Endodermal cell (in vitro differentiated cells): ENCODE measurements around the gene MBD3. TPM values are rescaled to one million over a fixed set of nuclear protein-coding genes. Genes with fewer than 3 reads are reported as not detected.

Source experiments
- DNase-seq: peaks from one replicate; pipeline ENCODE4 v3.0.0-alpha.2; 2017
- H3K27ac ChIP-seq: 2 replicates; pipeline ENCODE4 v1.5.1; 2013; ENCODE audit warnings: mild to moderate bottlenecking, low read depth, low read length, moderate library complexity
- H3K27me3 ChIP-seq: 2 replicates; pipeline ENCODE4 v1.6.1; 2013; ENCODE audit warnings: mild to moderate bottlenecking, low read length, moderate library complexity; ENCODE audit not compliant: insufficient read depth, control insufficient read depth, poor library complexity, severe bottlenecking
- H3K36me3 ChIP-seq: 2 replicates; pipeline ENCODE4 v1.7.0; 2013; ENCODE audit warnings: mild to moderate bottlenecking, low read length, moderate library complexity; ENCODE audit not compliant: control insufficient read depth, insufficient read depth
- H3K4me1 ChIP-seq: one replicate; pipeline ENCODE4 v1.7.0; 2013; ENCODE audit warnings: low read length; ENCODE audit not compliant: control insufficient read depth, insufficient read depth
- H3K4me3 ChIP-seq: 2 replicates; pipeline ENCODE4 v1.5.1; 2013; ENCODE audit warnings: mild to moderate bottlenecking, low read length, moderate library complexity
- H3K9ac ChIP-seq: 2 replicates; pipeline ENCODE4 v1.6.1; 2013; ENCODE audit warnings: mild to moderate bottlenecking, low read length, moderate library complexity; ENCODE audit not compliant: poor library complexity, severe bottlenecking; ENCODE audit errors: extremely low read depth
- H3K9me3 ChIP-seq: 2 replicates; pipeline ENCODE4 v1.6.1; 2013; ENCODE audit warnings: mild to moderate bottlenecking, low read length, moderate library complexity; ENCODE audit not compliant: control insufficient read depth
- H3K27ac Mint-ChIP-seq: 2 replicates; pipeline ENCODE4 v1.8.0; 2020; ENCODE audit warnings: mixed read lengths
- H3K27me3 Mint-ChIP-seq: 2 replicates; pipeline ENCODE4 v1.8.0; 2021; ENCODE audit warnings: mild to moderate bottlenecking, mixed read lengths; ENCODE audit not compliant: insufficient read depth
- H3K36me3 Mint-ChIP-seq: 2 replicates; pipeline ENCODE4 v1.8.0; 2020; ENCODE audit warnings: low read depth, mixed read lengths
- H3K4me1 Mint-ChIP-seq: 2 replicates; pipeline ENCODE4 v1.8.0; 2020; ENCODE audit warnings: mixed read lengths
- H3K4me3 Mint-ChIP-seq: 2 replicates; pipeline ENCODE4 v1.8.0; 2020; ENCODE audit warnings: mild to moderate bottlenecking, moderate library complexity, mixed read lengths
- H3K9me3 Mint-ChIP-seq: 2 replicates; pipeline ENCODE4 v1.8.0; 2020; ENCODE audit warnings: mild to moderate bottlenecking, mixed read lengths
- WGBS, 2 experiments: methylation state at CpG; one replicate each; pipeline versions ENCODE4 v1.1.5 to v1.1.7; 2013; ENCODE audit warnings: missing lambda C conversion rate in 2 of 2, mixed read lengths in 1 of 2; ENCODE audit not compliant: insufficient coverage in 1 of 2, insufficient read length in 1 of 2; 5-methylcytosine and 5-hydroxymethylcytosine counted together
- total RNA-seq, 2 donors: library from RNA; stranded (reverse); fragmentation: NEBNext Ultra II Directional in 1 of 2; extraction: Animal tissue kit (Norgen Biotek cat#: 25700) in 1 of 2; gene quantifications; 2 replicates in 1 of 2; 3 replicates in 1 of 2; pipeline ENCODE4 v1.2.1, GENCODE V29; 2021
- TF ChIP-seq, protein P1 (sequence below): fragments of 200-600 bp; sonication (generic); conservative IDR thresholded peaks from 2 replicates; pipeline ENCODE4 v1.5.0; 2021; ENCODE audit warnings: antibody characterized with exemption, mild to moderate bottlenecking

MBD3 gene
- total RNA-seq, 2 donors from 2014 or later = 108 TPM

DNA sequence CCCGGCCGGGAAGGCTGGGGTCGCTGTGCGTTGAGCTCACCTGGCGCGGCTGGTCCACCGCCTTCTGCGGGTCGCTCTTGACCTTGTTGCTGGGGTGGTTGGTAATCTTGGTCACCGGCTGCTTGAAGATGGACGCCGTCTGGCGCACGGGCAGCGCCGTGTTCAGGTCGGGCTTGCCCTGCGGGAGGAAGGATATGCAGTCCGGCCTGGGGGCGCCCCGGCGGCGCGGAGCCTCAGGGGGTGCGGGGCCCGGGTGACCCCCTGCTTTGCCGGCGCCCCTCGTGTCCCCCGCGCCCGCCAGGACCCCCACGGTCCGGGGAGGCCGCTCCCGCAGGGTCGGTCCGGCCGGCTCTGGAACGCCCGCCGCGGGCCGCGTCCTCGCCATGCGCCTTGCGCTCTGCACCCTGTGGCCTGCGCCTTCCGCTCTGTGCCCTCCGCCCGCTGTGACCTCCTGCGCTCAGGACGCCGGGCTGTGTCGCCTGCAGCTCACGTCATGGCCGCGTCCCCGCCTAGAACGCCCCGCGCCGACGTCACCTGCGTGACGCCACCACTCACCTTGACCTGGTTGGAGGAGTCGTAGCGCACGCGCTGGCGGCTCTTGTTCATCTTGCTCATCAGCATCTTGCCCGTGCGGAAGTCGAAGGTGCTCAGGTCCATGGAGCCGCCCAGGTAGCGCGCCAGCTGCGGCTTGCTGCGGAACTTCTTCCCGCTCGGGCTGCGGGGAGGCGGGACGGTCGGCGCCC lies 8.0 kb downstream of the MBD3 start:
- no peaks in the 10 kb centered on the region for H3K27me3 Mint-ChIP-seq
- Histone ChIP-seq H3K4me1 (no peaks in the 10 kb centered on the region), H3K36me3 (peaks cover 44% of the 10 kb centered on the region), H3K27me3 (no peaks in the 10 kb centered on the region), H3K27ac (no peak overlapping the region), H3K9me3 (no peaks in the 10 kb centered on the region), H3K9ac (no peak overlapping the region), H3K4me3 (no peak overlapping the region)
- 98% methylated on average over 58 to 87 of the region's 87 CpGs for WGBS, 2 experiments
- no peak for DNase-seq
- H3K4me3 Mint-ChIP-seq = no peak overlapping the region
- H3K27ac Mint-ChIP-seq = no peak overlapping the region
- no peaks in the 10 kb centered on the region for H3K9me3 Mint-ChIP-seq
- peaks cover 58% of the 10 kb centered on the region for H3K36me3 Mint-ChIP-seq
- TF ChIP-seq, protein P1, sequence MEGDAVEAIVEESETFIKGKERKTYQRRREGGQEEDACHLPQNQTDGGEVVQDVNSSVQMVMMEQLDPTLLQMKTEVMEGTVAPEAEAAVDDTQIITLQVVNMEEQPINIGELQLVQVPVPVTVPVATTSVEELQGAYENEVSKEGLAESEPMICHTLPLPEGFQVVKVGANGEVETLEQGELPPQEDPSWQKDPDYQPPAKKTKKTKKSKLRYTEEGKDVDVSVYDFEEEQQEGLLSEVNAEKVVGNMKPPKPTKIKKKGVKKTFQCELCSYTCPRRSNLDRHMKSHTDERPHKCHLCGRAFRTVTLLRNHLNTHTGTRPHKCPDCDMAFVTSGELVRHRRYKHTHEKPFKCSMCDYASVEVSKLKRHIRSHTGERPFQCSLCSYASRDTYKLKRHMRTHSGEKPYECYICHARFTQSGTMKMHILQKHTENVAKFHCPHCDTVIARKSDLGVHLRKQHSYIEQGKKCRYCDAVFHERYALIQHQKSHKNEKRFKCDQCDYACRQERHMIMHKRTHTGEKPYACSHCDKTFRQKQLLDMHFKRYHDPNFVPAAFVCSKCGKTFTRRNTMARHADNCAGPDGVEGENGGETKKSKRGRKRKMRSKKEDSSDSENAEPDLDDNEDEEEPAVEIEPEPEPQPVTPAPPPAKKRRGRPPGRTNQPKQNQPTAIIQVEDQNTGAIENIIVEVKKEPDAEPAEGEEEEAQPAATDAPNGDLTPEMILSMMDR = no peak
- H3K4me1 Mint-ChIP-seq = no peaks in the 10 kb centered on the region

DNA sequence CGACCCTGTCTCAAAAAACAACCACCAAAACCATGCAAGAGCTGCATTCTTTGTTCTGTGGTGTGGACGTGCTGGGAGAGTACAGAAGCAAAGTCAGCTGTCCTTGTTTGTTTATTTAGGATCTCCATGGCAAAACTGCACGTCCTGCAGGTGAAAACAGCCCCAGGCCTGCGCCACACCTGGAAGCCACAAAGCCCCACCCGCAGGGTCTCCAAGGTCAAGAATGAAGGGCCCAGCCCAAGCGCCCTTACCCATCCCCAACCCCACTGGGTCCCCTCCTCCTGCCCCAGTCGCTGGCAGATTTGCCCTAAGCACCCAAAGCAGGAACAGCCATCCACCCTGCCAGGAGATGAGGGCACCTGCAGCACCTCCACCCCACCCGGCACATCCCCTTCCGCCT lies 10.5 kb downstream of the MBD3 start:
- Histone ChIP-seq H3K4me1 (no peaks in the 10 kb centered on the region), H3K27me3 (no peaks in the 10 kb centered on the region), H3K9me3 (no peaks in the 10 kb centered on the region), H3K9ac (no peak overlapping the region), H3K27ac (no peak overlapping the region), H3K36me3 (peaks cover 36% of the 10 kb centered on the region), H3K4me3 (no peak overlapping the region)
- 92 to 98% methylated on average over 6 to 9 of the region's 9 CpGs for WGBS, 2 experiments
- Mint-ChIP-seq H3K27ac (no peak overlapping the region), H3K4me1 (no peaks in the 10 kb centered on the region), H3K36me3 (peaks cover 59% of the 10 kb centered on the region), H3K4me3 (no peak overlapping the region), H3K27me3 (no peaks in the 10 kb centered on the region), H3K9me3 (no peaks in the 10 kb centered on the region)
- TF ChIP-seq, protein P1 = no peak
- no peak for DNase-seq

DNA sequence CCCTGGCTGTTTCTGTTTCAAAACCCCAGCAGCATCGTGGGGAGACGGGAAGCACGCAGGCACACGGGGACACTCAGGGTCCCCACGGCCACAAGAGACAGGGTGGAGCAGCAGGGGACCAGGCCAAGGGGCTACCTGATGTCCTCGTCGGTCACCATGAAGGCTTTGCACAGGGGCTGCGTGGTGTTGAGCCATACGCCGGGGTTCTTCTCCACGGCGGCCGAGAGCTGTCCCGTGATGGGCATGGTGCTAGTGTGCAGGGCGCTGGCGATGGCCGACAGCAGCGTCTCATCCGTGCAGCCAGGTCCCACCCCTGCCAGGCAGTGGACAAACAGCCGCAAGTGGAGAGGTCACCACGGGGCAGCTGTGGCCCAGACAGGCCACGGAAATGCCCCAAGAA lies 11.7 kb downstream of the MBD3 start:
- Mint-ChIP-seq H3K27me3 (no peaks in the 10 kb centered on the region), H3K9me3 (no peaks in the 10 kb centered on the region), H3K4me1 (no peaks in the 10 kb centered on the region), H3K27ac (no peak overlapping the region), H3K4me3 (no peak overlapping the region), H3K36me3 (peaks cover 57% of the 10 kb centered on the region)
- DNase-seq = no peak
- H3K36me3 ChIP-seq = peaks cover 40% of the 10 kb centered on the region
- 96 to 97% methylated on average over 18 to 22 of the region's 22 CpGs for WGBS, 2 experiments
- H3K27me3 ChIP-seq = no peaks in the 10 kb centered on the region
- H3K9me3 ChIP-seq = no peaks in the 10 kb centered on the region
- H3K27ac ChIP-seq = no peak overlapping the region
- H3K9ac ChIP-seq = no peak overlapping the region
- no peaks in the 10 kb centered on the region for H3K4me1 ChIP-seq
- TF ChIP-seq, protein P1 = no peak
- H3K4me3 ChIP-seq = no peak overlapping the region
